Measurements from ENCODE around the gene FAM107B. TPM values are rescaled to one million over a fixed set of nuclear protein-coding genes. Genes with fewer than 3 reads are reported as not detected.

The FAM107B gene
- total and polyA plus RNA-seq, 2 experiments from 2014 or later, result 11.0 to 17.6 TPM

- no peaks in the 10 kb centered on the region for H3K36me3 ChIP-seq (ENCODE audit: insufficient read depth)
- H3F3A ChIP-seq (replicated peaks; ENCODE audit: low read depth), result no peaks in the 10 kb centered on the region
- H3K9me2 ChIP-seq (ENCODE audit: insufficient read depth), result no peaks in the 10 kb centered on the region
- Mint-ChIP-seq H3K4me3 (no peak overlapping the region), H3K27ac (no peak overlapping the region), H3K27me3 (ENCODE audit: insufficient read depth, low read depth, poor library complexity) (peaks cover 5% of the 10 kb centered on the region), H3K36me3 (ENCODE audit: low read depth) (peaks cover 6% of the 10 kb centered on the region; the same call in 1 of the 3 replicates), H3K4me1 (peaks cover 14% of the 10 kb centered on the region), H3K9me3 (peaks cover 3% of the 10 kb centered on the region; the same call in 1 of the 3 replicates)
- no peaks in the 10 kb centered on the region for H4K20me1 ChIP-seq (replicated peaks; ENCODE audit: insufficient read depth)
- DNase-seq (ENCODE audit: low spot score) (no peak), ATAC-seq (no peak)
- no peaks in the 10 kb centered on the region for H3K79me2 ChIP-seq (replicated peaks; ENCODE audit: insufficient read depth)
- H3K27me3 ChIP-seq (ENCODE audit: insufficient read depth), result no peaks in the 10 kb centered on the region
- no peak overlapping the region for H3K27ac ChIP-seq (ENCODE audit: low read depth)
- TF ChIP-seq ZNF462 (CRISPR knock-in tag; IDR thresholded peaks at IDR 0.05) (no peak), ETS1 (IDR thresholded peaks at IDR 0.05) (no peak), CREB1 (CRISPR knock-in tag; IDR thresholded peaks at IDR 0.05; ENCODE audit: low read depth) (no peak), JUNB (IDR thresholded peaks at IDR 0.05; ENCODE audit: unreplicated experiment) (no peak), ZNF114 (CRISPR knock-in tag; IDR thresholded peaks at IDR 0.05) (no peak), EZH2 (IDR thresholded peaks at IDR 0.05; ENCODE audit: low read depth, unreplicated experiment) (no peak), EZH2phosphoT487 (IDR thresholded peaks at IDR 0.05; ENCODE audit: unreplicated experiment) (no peak), NANOG (IDR thresholded peaks at IDR 0.05; ENCODE audit: borderline replicate concordance) (no peak), STAT1 (IDR thresholded peaks at IDR 0.05; ENCODE audit: unreplicated experiment) (no peak)
- no peaks in the 10 kb centered on the region; the same call in 1 of the 2 replicates for H3K4me1 ChIP-seq (ENCODE audit: insufficient read depth)
- H2AFZ ChIP-seq, result peak overlapping the region; percentile 47; the same call in 1 of the 2 replicates
- H3K4me3 ChIP-seq, result no peak overlapping the region
- H3K4me2 ChIP-seq, result no peak overlapping the region
Observed at GRCh38 chr10:14697281-14697680, 77.4 kb downstream of the FAM107B start.

Data from GM23338 (cell line).